HUES48 (cell line): Measurements from ENCODE around the gene BTN2A1.

Experiments used
- H3K27ac ChIP-seq: one replicate; pipeline ENCODE4 v1.7.0; 2013; ENCODE audit warnings: low read depth, low read length, inconsistent platforms
- H3K27me3 ChIP-seq: 2 replicates; pipeline ENCODE4 v1.6.1; 2013; ENCODE audit warnings: mild to moderate bottlenecking, low read length; ENCODE audit not compliant: control insufficient read depth, insufficient read depth
- H3K36me3 ChIP-seq: 2 replicates; pipeline ENCODE4 v1.6.1; 2013; ENCODE audit warnings: low read length; ENCODE audit not compliant: control insufficient read depth, insufficient read depth
- H3K4me1 ChIP-seq: 2 replicates; pipeline ENCODE4 v1.6.1; 2013; ENCODE audit warnings: mild to moderate bottlenecking, low read length; ENCODE audit not compliant: control insufficient read depth, insufficient read depth
- H3K4me3 ChIP-seq: 2 replicates; pipeline ENCODE4 v1.5.1; 2013; ENCODE audit warnings: mild to moderate bottlenecking, low read depth, low read length
- H3K9ac ChIP-seq: 2 replicates; pipeline ENCODE4 v1.6.1; 2013; ENCODE audit warnings: mild to moderate bottlenecking, low read depth, low read length, moderate library complexity
- H3K9me3 ChIP-seq: 2 replicates; pipeline ENCODE4 v1.6.1; 2013; ENCODE audit warnings: low read length; ENCODE audit not compliant: control insufficient read depth, insufficient read depth

BTN2A1 gene

GRCh38 chr6:26478985-26479278 lies 21.2 kb downstream of the BTN2A1 start:
- Histone ChIP-seq H3K27me3 (no peaks in the 10 kb centered on the region), H3K9me3 (no peaks in the 10 kb centered on the region), H3K4me1 (peaks cover 25% of the 10 kb centered on the region), H3K9ac (no peak overlapping the region), H3K4me3 (no peak overlapping the region), H3K36me3 (no peaks in the 10 kb centered on the region), H3K27ac (no peak overlapping the region)

GRCh38 chr6:26482338-26482737 lies 24.6 kb downstream of the BTN2A1 start:
- H3K9me3 ChIP-seq: no peaks in the 10 kb centered on the region
- no peak overlapping the region for H3K4me3 ChIP-seq
- no peaks in the 10 kb centered on the region for H3K36me3 ChIP-seq
- H3K27me3 ChIP-seq: no peaks in the 10 kb centered on the region
- no peak overlapping the region for H3K27ac ChIP-seq
- no peak overlapping the region for H3K9ac ChIP-seq
- no peaks in the 10 kb centered on the region for H3K4me1 ChIP-seq

- no peak overlapping the region for H3K4me3 ChIP-seq
- no peaks in the 10 kb centered on the region for H3K9me3 ChIP-seq
Measured at GRCh38 chr6:26483727-26484126, 26.0 kb downstream of the BTN2A1 start.

GRCh38 chr6:26484161-26484560 lies 26.4 kb downstream of the BTN2A1 start:
- Histone ChIP-seq H3K9ac (no peak overlapping the region), H3K27me3 (no peaks in the 10 kb centered on the region), H3K4me1 (no peaks in the 10 kb centered on the region), H3K9me3 (no peaks in the 10 kb centered on the region), H3K4me3 (no peak overlapping the region), H3K36me3 (no peaks in the 10 kb centered on the region), H3K27ac (no peak overlapping the region)

More at GRCh38 chr6:26483727-26484126, 26.0 kb downstream of the BTN2A1 start:
- Histone ChIP-seq H3K27me3 (no peaks in the 10 kb centered on the region), H3K36me3 (no peaks in the 10 kb centered on the region), H3K9ac (no peak overlapping the region), H3K27ac (no peak overlapping the region), H3K4me1 (no peaks in the 10 kb centered on the region)

- no peak overlapping the region for H3K27ac ChIP-seq
- no peaks in the 10 kb centered on the region for H3K36me3 ChIP-seq
- no peak overlapping the region for H3K4me3 ChIP-seq
- H3K9me3 ChIP-seq: no peaks in the 10 kb centered on the region
- no peaks in the 10 kb centered on the region for H3K27me3 ChIP-seq
- no peaks in the 10 kb centered on the region for H3K4me1 ChIP-seq
- H3K9ac ChIP-seq: no peak overlapping the region
Measured at GRCh38 chr6:26485112-26485780, 27.5 kb downstream of the BTN2A1 start.

GRCh38 chr6:26486358-26486757 lies 28.6 kb downstream of the BTN2A1 start:
- H3K9me3 ChIP-seq: no peaks in the 10 kb centered on the region
- H3K4me3 ChIP-seq: no peak overlapping the region
- H3K36me3 ChIP-seq: no peaks in the 10 kb centered on the region
- H3K4me1 ChIP-seq: no peaks in the 10 kb centered on the region
- H3K27me3 ChIP-seq: no peaks in the 10 kb centered on the region
- no peak overlapping the region for H3K27ac ChIP-seq
- H3K9ac ChIP-seq: no peak overlapping the region

GRCh38 chr6:26487466-26487865 lies 29.7 kb downstream of the BTN2A1 start:
- H3K27ac ChIP-seq: no peak overlapping the region
- no peaks in the 10 kb centered on the region for H3K27me3 ChIP-seq
- H3K36me3 ChIP-seq: no peaks in the 10 kb centered on the region
- no peak overlapping the region for H3K4me3 ChIP-seq
- H3K9ac ChIP-seq: no peak overlapping the region
- H3K9me3 ChIP-seq: no peaks in the 10 kb centered on the region
- H3K4me1 ChIP-seq: no peaks in the 10 kb centered on the region

GRCh38 chr6:26489996-26490964 lies 32.5 kb downstream of the BTN2A1 start:
- Histone ChIP-seq H3K4me3 (no peak overlapping the region), H3K9me3 (no peaks in the 10 kb centered on the region), H3K4me1 (no peaks in the 10 kb centered on the region; the same call in 1 of the 2 replicates), H3K27me3 (no peaks in the 10 kb centered on the region; the same call in 1 of the 2 replicates), H3K9ac (no peak overlapping the region), H3K36me3 (no peaks in the 10 kb centered on the region), H3K27ac (no peak overlapping the region)

- H3K4me3 ChIP-seq: no peak overlapping the region
- H3K9me3 ChIP-seq: no peaks in the 10 kb centered on the region
- H3K36me3 ChIP-seq: no peaks in the 10 kb centered on the region
- no peaks in the 10 kb centered on the region; the same call in 1 of the 2 replicates for H3K27me3 ChIP-seq
- H3K27ac ChIP-seq: no peak overlapping the region
- H3K4me1 ChIP-seq: no peaks in the 10 kb centered on the region; the same call in 1 of the 2 replicates
- H3K9ac ChIP-seq: no peak overlapping the region
Measured at GRCh38 chr6:26491604-26492003, 33.8 kb downstream of the BTN2A1 start.

- Histone ChIP-seq H3K27me3 (no peaks in the 10 kb centered on the region; the same call in 1 of the 2 replicates), H3K27ac (no peak overlapping the region), H3K9me3 (no peaks in the 10 kb centered on the region), H3K36me3 (no peaks in the 10 kb centered on the region), H3K4me3 (no peak overlapping the region), H3K9ac (no peak overlapping the region), H3K4me1 (no peaks in the 10 kb centered on the region; the same call in 1 of the 2 replicates)
Measured at GRCh38 chr6:26493258-26493657, 35.5 kb downstream of the BTN2A1 start.

GRCh38 chr6:26494117-26494516 lies 36.4 kb downstream of the BTN2A1 start:
- Histone ChIP-seq H3K27me3 (no peaks in the 10 kb centered on the region; the same call in 1 of the 2 replicates), H3K4me3 (no peak overlapping the region), H3K9me3 (no peaks in the 10 kb centered on the region), H3K27ac (no peak overlapping the region), H3K9ac (no peak overlapping the region), H3K36me3 (no peaks in the 10 kb centered on the region), H3K4me1 (no peaks in the 10 kb centered on the region; the same call in 1 of the 2 replicates)
